Thymus (tissue), 14 donors: ENCODE measurements around the gene PLPPR1. TPM values are rescaled to one million over a fixed set of nuclear protein-coding genes. Genes with fewer than 3 reads are reported as not detected.

ENCODE experiments used
- DNase-seq, 9 donors: peaks; one replicate each; pipeline ENCODE4 v3.0.0-alpha.2; 2013; ENCODE audit warnings: low spot score in 9 of 9, low read depth in 6 of 9, missing footprints in 1 of 9
- H3K27ac ChIP-seq, 2 donors: one replicate each; pipeline ENCODE4 v1.5.1; 2013; ENCODE audit warnings: control low read depth in 1 of 2, low read depth in 1 of 2, low read length in 1 of 2, mild to moderate bottlenecking in 1 of 2, moderate library complexity in 1 of 2
- H3K27me3 ChIP-seq, 2 donors: one replicate each; pipeline ENCODE4 v1.5.1; 2013; ENCODE audit warnings: low read length in 1 of 2; ENCODE audit not compliant: control insufficient read depth in 2 of 2, insufficient read depth in 1 of 2
- H3K36me3 ChIP-seq, 2 donors: one replicate each; pipeline ENCODE4 v1.5.1; 2013; ENCODE audit warnings: low read length in 1 of 2, mild to moderate bottlenecking in 1 of 2, moderate library complexity in 1 of 2; ENCODE audit not compliant: control insufficient read depth in 2 of 2, insufficient read depth in 2 of 2
- H3K4me1 ChIP-seq, 2 donors: one replicate each; pipeline ENCODE4 v1.5.1; 2013; ENCODE audit warnings: low read length in 2 of 2; ENCODE audit not compliant: control insufficient read depth in 2 of 2, insufficient read depth in 2 of 2
- H3K4me3 ChIP-seq, 2 donors: one replicate each; pipeline ENCODE4 v1.5.1; 2013; ENCODE audit warnings: low read length in 2 of 2, control low read depth in 1 of 2, mild to moderate bottlenecking in 1 of 2
- H3K9me3 ChIP-seq, 2 donors: one replicate each; pipeline ENCODE4 v1.5.1; 2013; ENCODE audit warnings: low read length in 1 of 2, mild to moderate bottlenecking in 1 of 2; ENCODE audit not compliant: control insufficient read depth in 2 of 2, insufficient read depth in 1 of 2
- whole genome bisulfite sequencing: extraction: QIAGEN DNeasy Blood & Tissue Kit; methylation state at CpG from one replicate; pipeline ENCODE4 v1.1.7; 2013; 5-methylcytosine and 5-hydroxymethylcytosine counted together
- long read RNA-seq, 10 donors: transcript quantifications; one replicate each; lab custom pipeline, GENCODE V29; 2026
- polyA plus RNA-seq: library from polyadenylated mRNA; stranded (reverse); fragments of 200-250 nt; gene quantifications from one replicate; pipeline ENCODE4 v1.2.3, GENCODE V29; 2013
- total RNA-seq: library from RNA; stranded (reverse); fragments of 120-200 nt; gene quantifications from one replicate; pipeline ENCODE4 v1.2.4, GENCODE V29; 2013
- donor health status: healthy.

PLPPR1 gene
- total RNA-seq (0.38 TPM), polyA plus RNA-seq (0.25 TPM)
- long read RNA-seq, donor 1: 0 reads
- long read RNA-seq, donor 2: 0 reads
- long read RNA-seq, donor 3: 0 reads
- long read RNA-seq, donor 4: 0 reads
- long read RNA-seq, donor 5, partial matches to known transcripts: 8 of 8 reads
- long read RNA-seq, donor 5, other reads (novel, unspliced or antisense): 0 of 8 reads
- long read RNA-seq, donor 6: 0 reads
- long read RNA-seq, donor 7: 0 reads
- long read RNA-seq, donor 8: 0 reads
- long read RNA-seq, donor 9: 0 reads
- long read RNA-seq, donor 10: 0 reads

- peak in 1 of 9 donors; percentile 7 for DNase-seq
- Histone ChIP-seq H3K4me1 (no peaks in the 10 kb centered on the region), H3K4me3 (peak within 1 kb of the TSS in 1 of 2 donors; percentile 20), H3K36me3 (no peaks in the 10 kb centered on the region), H3K27me3 (peaks cover 28 to 38% of the 10 kb centered on the region in 2 donors), H3K9me3 (no peaks in the 10 kb centered on the region), H3K27ac (no peak within 1 kb of the TSS)
- 4% methylated on average over 89 of the region's 89 CpGs for WGBS
Measured at GRCh38 chr9:101028346-101029314, at the start of gene PLPPR1. PLPPR1 (plus strand) TSS chr9:101028727.

DNA sequence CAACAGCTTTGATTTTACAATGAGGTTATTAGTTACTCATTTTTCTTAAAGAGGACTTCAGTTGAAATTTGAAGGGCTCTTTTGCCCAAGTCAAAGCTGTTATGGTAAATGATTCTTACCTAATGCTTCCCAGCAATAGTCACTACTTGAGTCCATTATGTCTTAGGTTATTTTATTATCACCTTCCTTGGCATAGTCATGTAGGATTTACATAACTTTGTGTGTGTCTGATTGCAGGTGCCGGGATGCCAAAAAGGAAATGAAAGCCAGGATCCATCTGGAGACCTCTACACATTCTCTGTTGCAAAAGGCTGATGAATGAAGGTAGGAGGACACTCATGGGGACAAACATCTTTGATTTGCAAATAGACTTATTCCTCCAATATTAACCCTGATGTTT is 38.8 kb upstream of the PLPPR1 start:
- H3K4me3 ChIP-seq: no peak overlapping the region
- H3K36me3 ChIP-seq: no peaks in the 10 kb centered on the region
- no peak overlapping the region for H3K27ac ChIP-seq
- no peak for DNase-seq
- H3K9me3 ChIP-seq: no peaks in the 10 kb centered on the region
- H3K27me3 ChIP-seq: no peaks in the 10 kb centered on the region
- no peaks in the 10 kb centered on the region for H3K4me1 ChIP-seq
- WGBS: 44% methylated on average over 1 of the region's 1 CpG

- H3K4me1 ChIP-seq: no peaks in the 10 kb centered on the region
- H3K27me3 ChIP-seq: no peaks in the 10 kb centered on the region
- DNase-seq: no peak
- H3K36me3 ChIP-seq: no peaks in the 10 kb centered on the region
- no peak overlapping the region for H3K4me3 ChIP-seq
- 35% methylated on average over 1 of the region's 1 CpG for WGBS
- H3K27ac ChIP-seq: no peak overlapping the region
- no peaks in the 10 kb centered on the region for H3K9me3 ChIP-seq
Measured at GRCh38 chr9:100990605-100991381, 37.7 kb upstream of the PLPPR1 start.

DNA sequence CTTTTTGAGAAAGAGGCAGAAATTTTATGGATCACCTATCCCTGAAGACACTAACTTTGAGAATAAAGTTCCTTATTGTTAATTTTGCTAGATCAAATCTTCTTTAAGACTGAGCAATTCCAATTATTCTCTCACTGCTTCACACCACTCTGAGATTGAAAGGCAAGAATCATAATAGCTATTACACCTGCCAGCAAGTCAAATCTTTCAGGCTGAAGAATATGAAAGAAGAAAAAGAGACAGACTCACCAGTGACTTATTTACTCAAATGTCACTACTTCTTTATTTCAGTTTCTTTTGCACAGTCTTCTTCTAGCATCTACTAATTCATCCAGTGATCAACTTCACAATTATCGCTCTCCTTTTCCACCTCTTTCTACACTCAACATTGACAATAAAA is 35.9 kb upstream of the PLPPR1 start:
- WGBS: 97% methylated on average over 1 of the region's 1 CpG
- no peak for DNase-seq
- H3K27me3 ChIP-seq: no peaks in the 10 kb centered on the region
- no peaks in the 10 kb centered on the region for H3K36me3 ChIP-seq
- H3K4me1 ChIP-seq: no peaks in the 10 kb centered on the region
- no peak overlapping the region for H3K27ac ChIP-seq
- H3K4me3 ChIP-seq: no peak overlapping the region
- no peaks in the 10 kb centered on the region for H3K9me3 ChIP-seq

GRCh38 chr9:100999906-101000544 is 28.5 kb upstream of the PLPPR1 start:
- 89% methylated on average over 5 of the region's 5 CpGs for WGBS
- H3K27ac ChIP-seq: no peak overlapping the region
- H3K36me3 ChIP-seq: no peaks in the 10 kb centered on the region
- H3K27me3 ChIP-seq: no peaks in the 10 kb centered on the region
- no peaks in the 10 kb centered on the region for H3K4me1 ChIP-seq
- DNase-seq: no peak
- no peaks in the 10 kb centered on the region for H3K9me3 ChIP-seq
- H3K4me3 ChIP-seq: no peak overlapping the region

- DNase-seq: no peak
- Histone ChIP-seq H3K4me1 (no peaks in the 10 kb centered on the region), H3K36me3 (no peaks in the 10 kb centered on the region), H3K4me3 (no peak overlapping the region), H3K27me3 (no peaks in the 10 kb centered on the region), H3K27ac (no peak overlapping the region), H3K9me3 (no peaks in the 10 kb centered on the region)
- WGBS: 94% methylated on average over 3 of the region's 3 CpGs
Measured at GRCh38 chr9:101005246-101005645, 23.3 kb upstream of the PLPPR1 start.

DNA sequence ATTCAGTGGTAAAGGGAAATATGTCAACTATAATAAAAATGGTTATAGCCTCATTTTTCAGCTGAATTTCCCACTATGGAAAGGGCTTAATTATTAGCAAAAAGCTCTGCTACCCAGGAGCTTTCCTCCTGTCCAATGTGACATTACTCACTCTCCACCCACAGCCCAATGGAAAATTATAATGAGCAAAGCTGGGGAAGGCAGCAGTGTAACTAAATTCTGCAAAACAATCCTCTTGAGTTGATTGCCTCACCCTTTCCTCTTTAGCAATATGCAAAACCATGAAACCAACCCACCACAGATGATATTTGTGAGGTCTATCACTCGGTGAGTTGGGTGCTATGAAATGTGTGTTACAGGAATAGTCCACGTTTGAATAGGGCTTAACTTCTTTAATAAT is 14.0 kb upstream of the PLPPR1 start:
- no peaks in the 10 kb centered on the region for H3K9me3 ChIP-seq
- H3K36me3 ChIP-seq: no peaks in the 10 kb centered on the region
- H3K4me3 ChIP-seq: no peak overlapping the region
- H3K4me1 ChIP-seq: no peaks in the 10 kb centered on the region
- no peak for DNase-seq
- WGBS: 76% methylated on average over 2 of the region's 2 CpGs
- H3K27me3 ChIP-seq: no peaks in the 10 kb centered on the region
- no peak overlapping the region for H3K27ac ChIP-seq

DNA sequence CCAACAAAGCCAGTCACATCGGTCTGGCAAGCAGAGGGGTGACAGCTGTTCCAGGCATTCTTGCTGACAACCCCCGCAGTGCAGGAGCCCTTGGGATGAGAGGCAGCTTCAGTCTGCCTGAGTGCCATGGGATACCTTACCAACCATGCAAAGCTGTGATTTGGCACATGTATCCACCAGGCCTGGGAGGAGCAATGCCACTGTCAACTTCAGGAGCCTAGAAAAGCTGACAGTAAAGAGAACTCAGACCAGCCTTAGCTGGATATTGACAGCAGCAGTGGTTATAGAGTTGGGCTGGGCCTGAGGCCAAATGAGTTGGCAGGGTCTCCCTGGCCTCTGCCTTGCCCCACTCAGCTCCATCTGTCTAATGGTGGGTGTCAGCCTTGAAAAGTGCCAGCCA is 10.1 kb upstream of the PLPPR1 start:
- 80% methylated on average over 2 of the region's 2 CpGs for WGBS
- no peak for DNase-seq

More for the DNA sequence above, 10.1 kb upstream of the PLPPR1 start:
- Histone ChIP-seq H3K4me3 (no peak overlapping the region), H3K36me3 (no peaks in the 10 kb centered on the region), H3K4me1 (no peaks in the 10 kb centered on the region), H3K27me3 (no peaks in the 10 kb centered on the region), H3K9me3 (no peaks in the 10 kb centered on the region), H3K27ac (no peak overlapping the region)
